K562 (cell line): ENCODE results near the gene ZNF628. TPM values are rescaled to one million over a fixed set of nuclear protein-coding genes. Genes with fewer than 3 reads are reported as not detected.

Experiments used
- ATAC-seq: fragments of 200-7000 bp; cut with Tn5 transposase; 3 replicates; pipeline ENCODE4 v1.9.1; 2020; ENCODE audit warnings: moderate library complexity
- BruUV-seq: library from RNA; stranded (reverse); fragments of 400-500 nt; replicated peaks from 2 replicates; lab custom pipeline; 2021; lab: Mats Ljungman, UMichigan
- CTCF ChIA-PET: fragments of 300-600 bp; formaldehyde crosslinking; extraction: SDS; loops from one replicate; lab custom pipeline; 2021; ENCODE audit warnings: low intra/inter-chr PET ratio; lab: Yijun Ruan, JAX
- POLR2A ChIA-PET: fragments of 300-600, 350-650 bp; sonication (Branson Sonifier 250); formaldehyde crosslinking; extraction: SDS; loops from one replicate; lab custom pipeline; 2021; ENCODE audit warnings: antibody characterized with exemption, inconsistent platforms; lab: Yijun Ruan, JAX
- DNase-seq, 4 experiments: peaks; one replicate each; pipeline versions ENCODE4 v3.0.0 to v3.0.0-alpha.2; 2011 to 2018; ENCODE audit warnings: low spot score in 3 of 4, mixed read lengths in 3 of 4; ENCODE audit errors: extremely low read depth in 1 of 4
- FAIRE-seq: peaks from 2 replicates; lab custom pipeline; 2011; peaks lifted over from hg19 to GRCh38; lab: Jason Lieb, UNC
- H2AFZ ChIP-seq: 2 replicates; pipeline ENCODE4 v1.6.0; 2011; ENCODE audit warnings: low read depth, low read length, control low read depth, inconsistent platforms
- H3K27ac ChIP-seq: fragments of 200-600 bp; 3 replicates; pipeline ENCODE4 v1.8.0; 2011; ENCODE audit warnings: low read depth, mild to moderate bottlenecking, control low read depth, inconsistent platforms, low read length, moderate library complexity, mixed read lengths; ENCODE audit errors: extremely low read depth
- H3K27me3 ChIP-seq, 2 experiments: fragments of 300-600 bp in 1 of 2; 2 replicates in 1 of 2; 3 replicates in 1 of 2; pipeline versions ENCODE4 v1.6.0 to v1.8.0; 2011; ENCODE audit warnings: inconsistent platforms in 2 of 2, low read length in 2 of 2, mild to moderate bottlenecking in 1 of 2, mixed read lengths in 1 of 2, moderate library complexity in 1 of 2; ENCODE audit not compliant: control insufficient read depth in 2 of 2, insufficient read depth in 2 of 2
- H3K36me3 ChIP-seq: fragments of 300-600 bp; 3 replicates; pipeline ENCODE4 v1.8.0; 2011; ENCODE audit warnings: mild to moderate bottlenecking, low read length, inconsistent platforms; ENCODE audit not compliant: control insufficient read depth, insufficient read depth
- H3K4me1 ChIP-seq, 2 experiments: fragments of 200-600 bp in 1 of 2; replicated peaks in 1 of 2; 2 replicates in 1 of 2; 3 replicates in 1 of 2; pipeline versions ENCODE4 v1.5.1 to v1.8.0; 2011; ENCODE audit warnings: inconsistent platforms in 2 of 2, low read length in 2 of 2, mild to moderate bottlenecking in 1 of 2, mixed read lengths in 1 of 2, moderate library complexity in 1 of 2; ENCODE audit not compliant: control insufficient read depth in 2 of 2, insufficient read depth in 2 of 2
- H3K4me2 ChIP-seq: 2 replicates; pipeline ENCODE4 v1.6.1; 2011; ENCODE audit warnings: low read length, control low read depth, inconsistent platforms, mixed read lengths; ENCODE audit not compliant: insufficient read depth
- H3K4me3 ChIP-seq: fragments of 200-600 bp; sonication (generic), shearing (Covaris generic); 2 replicates; pipeline ENCODE4 v1.5.1; 2016; ENCODE audit warnings: control low read depth, inconsistent platforms
- H3K79me2 ChIP-seq: fragments of 200-600 bp; 3 replicates; pipeline ENCODE4 v1.8.0; 2011; ENCODE audit warnings: low read length, inconsistent platforms; ENCODE audit not compliant: control insufficient read depth, insufficient read depth
- H3K9ac ChIP-seq, 2 experiments: 2 replicates each; pipeline versions ENCODE4 v1.6.0 to v1.6.1; 2011; ENCODE audit warnings: low read depth in 2 of 2, low read length in 2 of 2, control low read depth in 1 of 2, inconsistent platforms in 1 of 2, mild to moderate bottlenecking in 1 of 2, mixed read lengths in 1 of 2; ENCODE audit not compliant: insufficient read depth in 1 of 2
- H3K9me1 ChIP-seq: one replicate; pipeline ENCODE4 v1.6.0; 2011; ENCODE audit warnings: inconsistent platforms, mild to moderate bottlenecking, low read length, moderate library complexity; ENCODE audit not compliant: control insufficient read depth, insufficient read depth
- H3K9me3 ChIP-seq: replicated peaks from 2 replicates; pipeline ENCODE4 v1.5.1; 2011; ENCODE audit warnings: low read depth, low read length, inconsistent platforms; ENCODE audit not compliant: control insufficient read depth, insufficient read depth
- H4K20me1 ChIP-seq: replicated peaks from 2 replicates; pipeline ENCODE4 v1.6.1; 2011; ENCODE audit warnings: low read length, inconsistent platforms, mixed read lengths; ENCODE audit not compliant: control insufficient read depth, insufficient read depth
- E2F6 ChIP-seq, 2 experiments: IDR thresholded peaks; 2 replicates each; pipeline ENCODE4 v1.6.1; 2011; ENCODE audit warnings: borderline replicate concordance in 1 of 2, control low read depth in 1 of 2, low read depth in 1 of 2, low read length in 1 of 2, mild to moderate bottlenecking in 1 of 2, mixed read lengths in 1 of 2, moderate library complexity in 1 of 2; ENCODE audit not compliant: insufficient read depth in 1 of 2, insufficient read length in 1 of 2, poor library complexity in 1 of 2, severe bottlenecking in 1 of 2; ENCODE audit errors: extremely low read depth in 1 of 2
- FOXA1 ChIP-seq: fragments of 450-650 bp; IDR thresholded peaks from 2 replicates; pipeline ENCODE4 v1.6.1; 2016; ENCODE audit warnings: mild to moderate bottlenecking, borderline replicate concordance
- HDAC1 ChIP-seq, 2 experiments: fragments of 450-650 bp; IDR thresholded peaks; 2 replicates each; pipeline ENCODE4 v1.6.1; 2016 to 2017; ENCODE audit warnings: inconsistent platforms in 1 of 2, mild to moderate bottlenecking in 1 of 2, moderate library complexity in 1 of 2
- SREBF1 ChIP-seq: fragments of 150-350 bp; IDR thresholded peaks from 2 replicates; pipeline ENCODE4 v1.6.1; 2014; ENCODE audit warnings: antibody characterized with exemption, low read depth, low read length, borderline replicate concordance
- VEZF1 ChIP-seq: fragments of 200-800 bp; sonication (Bioruptor generic); IDR thresholded peaks from 2 replicates; pipeline ENCODE4 v1.6.1; 2017; ENCODE audit warnings: missing genetic modification characterization, missing compliant biosample characterization
- ZBTB7A ChIP-seq: IDR thresholded peaks from 2 replicates; pipeline ENCODE4 v1.6.1; 2011; ENCODE audit warnings: low read depth, mild to moderate bottlenecking, low read length, moderate library complexity, borderline replicate concordance; ENCODE audit not compliant: control insufficient read depth
- ZNF143 ChIP-seq: sonication (generic); formaldehyde crosslinking; IDR thresholded peaks from 2 replicates; pipeline ENCODE4 v1.9.0; 2022; ENCODE audit warnings: mild to moderate bottlenecking, missing genetic modification reagents
- ZNF3 ChIP-seq: fragments of 250-450 bp; sonication (Bioruptor Pico); IDR thresholded peaks from 2 replicates; pipeline ENCODE4 v1.5.0; 2021; ENCODE audit warnings: mild to moderate bottlenecking, moderate library complexity
- ZNF445 ChIP-seq: fragments of 250-450 bp; sonication (Bioruptor Pico); IDR thresholded peaks from 2 replicates; pipeline ENCODE4 v1.4.0; 2020; ENCODE audit warnings: low read depth, mild to moderate bottlenecking, moderate library complexity
- ZNF511 ChIP-seq: sonication (generic); formaldehyde crosslinking; IDR thresholded peaks from 2 replicates; pipeline ENCODE4 v1.8.0; 2022; ENCODE audit warnings: mild to moderate bottlenecking, missing genetic modification reagents
- ZNF740 ChIP-seq, 3 experiments: fragments of 200-800 bp in 1 of 3; sonication (Bioruptor generic) in 1 of 3; sonication (generic) in 1 of 3; formaldehyde crosslinking in 1 of 3; IDR thresholded peaks; 2 replicates each; pipeline versions ENCODE4 v1.6.1 to v1.8.0; 2016 to 2022; ENCODE audit warnings: mild to moderate bottlenecking in 2 of 3, missing compliant biosample characterization in 2 of 3, missing genetic modification characterization in 2 of 3, missing genetic modification reagents in 1 of 3
- WGBS: fragments of 100-300 bp; shearing (Covaris generic); methylation state at CpG from one replicate; pipeline ENCODE4 v1.1.6; 2016; ENCODE audit warnings: low coverage, mixed read lengths; ENCODE audit not compliant: insufficient coverage; ENCODE audit errors: missing lambda C conversion rate; 5-methylcytosine and 5-hydroxymethylcytosine counted together
- in situ Hi-C: fragments of 300-500 bp; cut with MboI; formaldehyde crosslinking; loops from 4 replicates; pipeline ENCODE4 v1.15.0; 2018; ENCODE audit warnings: inconsistent platforms, mixed read lengths
- intact Hi-C: fragments of 100-400 bp; cut with micrococcal nuclease; formaldehyde crosslinking; loops from 2 replicates; pipeline ENCODE4 v1.14.2; 2022
- polyA plus RNA-seq, 8 experiments: library from polyadenylated mRNA; depleted of rRNA in 4 of 8; stranded (reverse) in 5 of 8; unstranded in 3 of 8; fragments of >200 nt; fragmentation: Nextera tagmentation in 2 of 8; fragmentation: Illumina TruSeq in 1 of 8; extraction: Ambion mirVana in 2 of 8; extraction: Trizol in 1 of 8; gene quantifications; 2 replicates each; pipeline versions ENCODE4 v1.2.1 to v1.2.3, GENCODE V29; 2011 to 2014; ENCODE audit warnings: inconsistent platforms in 1 of 8, missing spikeins in 1 of 8
- total RNA-seq, 7 experiments: library from RNA; depleted of rRNA in 6 of 7; stranded (reverse); fragments of >200 nt in 6 of 7; fragmentation: Illumina TruSeq in 2 of 7; extraction: Trizol in 2 of 7; gene quantifications; 2 replicates each; pipeline versions ENCODE4 v1.2.1 to v1.2.3, GENCODE V29; 2011 to 2021; ENCODE audit warnings: low replicate concordance in 1 of 7

ZNF628 gene
- total and polyA plus RNA-seq, 9 of the 15 experiments (the other 6 are each of a cell fraction or from before 2014, with no cell fraction given) = 0.13 to 13.6 (median 2.2) TPM; not detected in 3

GRCh38 chr19:55487924-55488687 is 11.7 kb downstream of the ZNF628 start, which contains the start of gene SSC5D:
SSC5D (plus strand) TSS chr19:55488436; CDS start chr19:55488590, 154 bp downstream.
- Histone ChIP-seq H3K27ac (peak within 1 kb of the TSS; percentile 72; the same call in 2 of the 3 replicates), H3K36me3 (peaks cover 13% of the 10 kb centered on the region; the same call in 2 of the 3 replicates), H3K79me2 (peaks cover 12% of the 10 kb centered on the region; the same call in 2 of the 3 replicates), H3K4me3 (no peak within 1 kb of the TSS), H3K4me2 (peak within 1 kb of the TSS; percentile 45), H3K9ac (peak within 1 kb of the TSS; percentile 42 to 98), H4K20me1 (no peaks in the 10 kb centered on the region), H3K9me1 (no peaks in the 10 kb centered on the region), H3K4me1 (peaks cover 25 to 89% of the 10 kb centered on the region in 2 experiments), H3K27me3 (peaks cover 0 to 4% of the 10 kb centered on the region in 2 experiments; a peak in 1 of 5 replicates), H3K9me3 (no peaks in the 10 kb centered on the region), H2AFZ (no peak within 1 kb of the TSS)
- peak; percentile 42 for FAIRE-seq
- in situ Hi-C loops = no loop called here
- WGBS = 33% methylated on average over 2 of the region's 21 CpGs
- intact Hi-C loops = no loop called here
- POLR2A ChIA-PET = interaction anchor here (1.1 to 3.6 kb wide), 4 partner anchors 10 to 111 kb away, joined by 4 to 30 read pairs (median 8); partner anchors contain the start of genes FIZ1 and ZNF628
- peak in 3 of 4 experiments; percentile 70 to 77 (median 76) for DNase-seq
- no TSS peak for BruUV-seq
- CTCF ChIA-PET = no interaction called here
- ATAC-seq = no peak
- TF ChIP-seq ZBTB7A (peak; percentile 59; the same call in 1 of the 2 replicates), ZNF445 (CRISPR knock-in tag) (no peak), ZNF3 (CRISPR knock-in tag) (no peak), VEZF1 (CRISPR knock-in tag) (peak; percentile 53; the same call in 1 of the 2 replicates), ZNF143 (CRISPR knock-in tag) (no peak), FOXA1 (no peak), E2F6 (IDR thresholded peaks at IDR 0.05; ENCODE audit: borderline replicate concordance in 1 of 2, extremely low read depth in 1 of 2, insufficient read depth in 1 of 2, insufficient read length in 1 of 2, low read depth in 1 of 2, low read length in 1 of 2, poor library complexity in 1 of 2, severe bottlenecking in 1 of 2) (peak in 1 of 2 experiments; percentile 2), ZNF511 (CRISPR knock-in tag) (0 out of 2 replicates have a peak, but pooled peaks have one; percentile 7), SREBF1 (no peak), HDAC1 (IDR thresholded peaks at IDR 0.05) (0 out of 4 replicates have a peak, but pooled peaks of 1 of the 2 experiments have one; percentile 2), ZNF740 (CRISPR knock-in tag; IDR thresholded peaks at IDR 0.05) (no peak), ZNF740 (tag; IDR thresholded peaks at IDR 0.05) (0 out of 4 replicates have a peak, but pooled peaks of 1 of the 2 experiments have one; percentile 19)
